Stimulated activated CD4-positive, alpha-beta T cell treated with anti-CD3 and anti-CD28 coated beads, Interleukin-4, amount 100 ng/mL, for 1 hour (primary cell): ENCODE measurements around the gene CWC22.
A peak's percentile ranks its signal among the peaks of the same experiment; 100 is the strongest.
"Not testable (repeated sequence)": the region's sequence is repeated elsewhere in the genome, so short reads cannot be mapped to it uniquely, and the experiment has no call there.

Experiments
- DNase-seq: peaks from one replicate; pipeline ENCODE4 v3.0.0-alpha.2; 2020

Gene CWC22

GRCh38 chr2:180006781-180007579 lies at the start of gene CWC22:
Gene CWC22, minus strand, starts transcription at chr2:180007297. Its CDS starts 13,956 bp downstream, at chr2:179993341.
- peak; percentile 78 for DNase-seq

DNA sequence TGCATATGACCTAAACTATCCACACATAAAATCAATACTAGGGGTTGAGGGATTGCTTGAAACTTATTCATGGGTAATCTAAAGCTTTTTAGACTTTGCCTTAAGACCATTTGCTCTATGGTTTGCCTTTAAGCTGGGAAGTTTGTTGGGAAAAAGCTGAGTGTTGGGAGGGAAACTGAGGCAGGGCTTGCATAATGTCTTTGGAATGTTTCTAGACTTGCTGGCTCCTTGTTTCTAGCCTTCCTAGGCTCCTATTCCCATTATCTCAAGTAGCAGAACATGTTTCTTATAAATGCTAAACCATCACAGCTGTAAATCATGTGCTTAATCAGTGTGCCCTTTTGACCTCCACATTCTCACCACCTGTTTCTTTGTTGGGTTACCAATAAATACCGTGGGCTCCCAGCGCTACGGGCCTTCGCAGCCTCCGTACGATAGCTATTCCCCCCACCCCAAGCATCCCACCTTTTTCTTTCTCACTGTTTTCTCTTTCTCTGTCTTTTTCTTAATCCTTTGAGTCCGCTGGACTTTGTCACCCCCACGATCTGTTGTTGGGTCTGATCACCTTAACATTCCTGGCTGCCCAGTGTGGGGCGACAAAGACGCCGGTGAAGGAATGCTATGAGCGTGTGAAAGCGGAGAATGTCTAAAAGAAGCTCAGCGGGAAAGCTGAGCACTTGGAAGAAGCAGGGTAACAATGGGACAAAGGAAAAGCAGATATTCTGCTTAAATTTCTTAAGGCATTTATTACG lies 49.4 kb upstream of the CWC22 start:
- no peak for DNase-seq

DNA sequence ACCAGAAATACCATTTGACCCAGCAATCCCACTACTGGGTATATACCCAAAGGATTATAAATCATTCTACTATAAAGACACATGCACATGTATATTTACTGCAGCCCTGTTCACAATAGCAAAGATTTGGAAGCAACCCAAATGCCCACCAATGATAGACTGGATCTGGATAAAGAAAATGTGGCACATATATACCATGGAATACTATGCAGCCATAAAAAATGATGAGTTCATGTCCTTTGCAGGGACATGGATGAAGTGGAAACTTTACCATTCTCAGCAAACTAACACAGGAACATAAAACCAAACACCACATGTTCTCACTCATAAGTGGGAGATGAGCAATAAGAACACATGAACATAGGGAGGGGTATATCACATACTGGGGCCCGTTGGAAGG lies 47.5 kb upstream of the CWC22 start:
- not testable (repeated sequence) for DNase-seq

- DNase-seq, result no peak
These were observed 43.1 kb upstream of the CWC22 start for GRCh38 chr2:180050246-180050645.

DNA sequence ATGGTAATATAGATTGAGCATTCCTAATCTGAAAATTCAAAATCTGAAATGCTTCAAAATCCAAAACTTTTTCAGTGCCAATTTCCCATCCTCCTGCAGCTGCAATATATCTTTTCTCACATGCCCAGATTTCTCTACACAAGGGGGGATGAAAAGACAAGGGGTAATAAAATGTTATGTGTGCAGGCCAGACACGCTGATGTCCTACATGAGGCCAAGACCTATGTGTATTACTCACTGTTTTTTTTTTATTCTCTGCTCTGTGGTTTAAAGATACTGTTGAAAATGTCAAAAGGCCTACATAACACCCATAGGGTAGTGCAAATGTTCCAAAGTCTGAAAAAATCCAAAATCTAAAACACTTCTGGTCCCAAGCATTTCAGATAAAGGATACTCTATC lies 41.2 kb upstream of the CWC22 start:
- DNase-seq, result no peak

- DNase-seq, result no peak
These were observed 39.7 kb upstream of the CWC22 start for GRCh38 chr2:180046776-180047175.

DNA sequence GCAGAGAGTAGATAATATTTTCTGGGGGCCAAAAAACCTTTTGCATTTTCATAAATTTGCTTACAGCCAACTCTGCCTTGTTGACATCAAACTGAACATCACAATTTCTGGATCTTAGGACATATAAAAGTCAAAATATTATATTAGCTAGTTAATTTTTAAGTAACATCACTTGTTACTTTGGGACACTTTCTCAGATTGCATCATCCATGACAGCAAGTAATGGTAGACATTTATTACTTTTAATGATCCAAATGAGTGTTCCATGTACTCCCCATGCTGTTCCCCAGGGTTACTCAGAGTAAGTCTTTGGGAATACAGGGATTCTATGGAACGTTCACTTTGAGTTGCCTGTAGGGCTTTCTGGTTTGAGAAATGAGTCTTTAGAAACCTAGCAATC lies 39.1 kb upstream of the CWC22 start:
- DNase-seq, result no peak

GRCh38 chr2:180040146-180040925 lies 33.2 kb upstream of the CWC22 start:
- DNase-seq, result no peak

DNA sequence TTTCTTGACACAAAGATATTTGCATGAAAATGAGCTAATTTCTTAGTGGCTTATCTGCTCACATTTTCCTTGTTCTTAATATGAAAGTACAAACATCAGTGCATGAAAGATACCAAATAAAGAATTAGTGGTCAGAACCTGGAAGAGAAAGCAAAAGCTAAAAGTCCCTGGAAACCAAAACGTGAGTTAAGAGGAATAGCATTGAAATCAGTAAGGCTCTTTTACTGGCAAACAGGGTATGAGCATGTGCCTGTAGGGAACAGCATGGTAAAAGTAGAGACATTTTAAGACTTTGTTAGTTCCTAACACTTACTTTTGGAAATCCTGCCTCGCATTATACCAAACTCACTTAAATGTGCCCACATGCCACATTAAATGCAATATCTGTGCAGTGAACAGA lies 31.9 kb upstream of the CWC22 start:
- no peak for DNase-seq

DNA sequence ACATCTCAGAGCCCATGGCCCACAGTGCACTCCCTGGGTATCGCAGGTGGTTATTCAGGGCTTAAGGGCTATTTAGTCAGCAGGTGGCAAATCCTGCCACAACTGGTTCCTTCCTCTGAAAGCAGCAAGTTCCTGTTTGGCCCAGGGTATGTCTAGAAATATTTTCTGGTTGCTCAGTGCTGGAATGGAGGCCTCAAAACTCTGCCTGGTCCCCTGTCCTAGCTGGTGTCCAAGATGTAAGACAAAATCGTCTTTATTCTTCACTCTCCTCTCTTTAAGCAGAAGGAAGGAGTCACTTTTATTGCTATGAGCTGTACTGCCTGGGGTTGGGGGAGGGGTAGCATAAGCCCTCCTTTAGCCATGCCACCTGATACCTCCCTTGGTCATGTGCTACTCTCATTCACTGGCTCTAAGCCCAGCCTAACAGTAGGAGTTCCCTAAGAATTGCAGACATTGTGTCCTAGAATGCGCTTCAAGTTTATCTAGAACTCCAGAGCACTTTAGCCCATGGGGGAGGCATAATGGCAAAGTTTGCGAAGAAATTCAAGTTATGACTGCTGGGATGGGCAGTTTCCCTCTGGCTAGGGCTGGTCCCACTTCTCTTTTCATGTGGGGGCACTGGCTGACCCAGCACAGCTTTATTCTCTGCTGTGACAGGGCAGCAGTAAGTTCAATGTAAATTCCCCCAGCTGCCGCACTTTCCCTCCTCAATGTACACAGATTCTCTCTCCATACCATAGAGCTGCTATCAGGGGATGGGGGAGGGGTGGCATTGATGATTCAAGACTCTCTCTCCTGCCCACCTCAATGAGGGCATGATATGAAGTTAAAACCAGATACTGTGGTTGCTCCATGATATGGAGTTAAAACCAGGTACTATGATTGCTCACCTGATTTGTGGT lies 27.1 kb upstream of the CWC22 start:
- DNase-seq, result no peak

GRCh38 chr2:180029575-180029974 lies 22.5 kb upstream of the CWC22 start:
- no peak for DNase-seq

- no peak for DNase-seq
These were observed 14.8 kb upstream of the CWC22 start for GRCh38 chr2:180021850-180022249.

- DNase-seq, result no peak
These were observed 10.7 kb upstream of the CWC22 start for GRCh38 chr2:180017784-180018183.

DNA sequence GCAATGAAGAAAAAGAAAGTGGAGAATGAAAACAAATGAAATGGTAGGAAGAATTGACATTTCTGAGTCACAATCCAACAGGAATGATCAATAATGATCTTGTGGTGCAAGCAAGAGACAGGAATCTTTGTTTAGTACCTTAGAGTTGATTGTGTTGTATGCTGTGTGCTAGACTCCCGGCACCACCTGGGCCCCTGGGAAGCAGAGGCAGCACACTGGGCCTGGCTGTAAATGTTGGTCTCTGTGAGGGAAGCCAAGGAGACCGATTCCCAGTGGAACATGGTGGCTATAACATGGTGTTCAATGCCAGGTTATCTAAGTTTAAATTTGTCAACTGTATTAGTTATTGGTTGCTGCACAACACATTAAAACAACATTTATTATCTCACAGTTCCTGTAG lies 9.8 kb upstream of the CWC22 start:
- DNase-seq, result no peak

GRCh38 chr2:180015951-180016709 lies 9.0 kb upstream of the CWC22 start:
- no peak for DNase-seq

DNA sequence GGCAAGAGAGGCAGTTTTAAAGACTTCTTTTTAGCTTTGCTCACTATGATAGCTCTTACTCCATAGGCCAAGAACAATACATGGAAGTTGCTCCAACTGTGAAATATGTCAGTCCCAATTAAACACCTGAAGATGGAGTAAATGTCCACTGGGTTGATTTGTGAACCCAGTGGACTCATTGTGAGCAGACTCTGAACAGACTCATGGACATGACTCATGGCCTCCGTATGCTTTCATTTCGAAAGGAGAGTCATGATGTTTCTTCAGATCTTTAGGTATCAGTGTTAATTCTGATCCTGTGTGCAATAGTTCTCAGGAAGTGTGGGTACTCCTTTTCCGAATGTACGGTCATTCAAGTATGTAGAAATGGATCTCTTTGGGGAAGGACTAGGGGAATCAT lies 5.4 kb upstream of the CWC22 start:
- DNase-seq, result no peak

DNA sequence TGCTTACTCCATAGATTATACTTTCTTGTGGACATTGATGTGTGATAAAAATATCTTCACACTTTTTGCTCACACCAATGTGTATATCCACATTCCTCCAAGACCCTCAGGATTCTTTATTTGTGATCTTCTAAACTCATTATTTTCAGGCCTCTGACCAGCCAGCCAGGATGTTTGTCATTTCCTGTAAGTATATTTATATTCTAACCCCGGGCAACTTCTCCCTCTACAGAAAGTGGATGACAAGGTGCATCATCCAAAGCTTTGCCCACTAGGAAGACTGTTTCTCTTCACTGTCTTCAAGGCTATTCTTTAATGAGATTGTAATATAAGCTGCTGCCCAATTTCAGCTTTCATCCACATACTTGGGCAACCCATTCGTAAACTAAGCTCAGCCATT lies 3.6 kb upstream of the CWC22 start:
- DNase-seq, result no peak

DNA sequence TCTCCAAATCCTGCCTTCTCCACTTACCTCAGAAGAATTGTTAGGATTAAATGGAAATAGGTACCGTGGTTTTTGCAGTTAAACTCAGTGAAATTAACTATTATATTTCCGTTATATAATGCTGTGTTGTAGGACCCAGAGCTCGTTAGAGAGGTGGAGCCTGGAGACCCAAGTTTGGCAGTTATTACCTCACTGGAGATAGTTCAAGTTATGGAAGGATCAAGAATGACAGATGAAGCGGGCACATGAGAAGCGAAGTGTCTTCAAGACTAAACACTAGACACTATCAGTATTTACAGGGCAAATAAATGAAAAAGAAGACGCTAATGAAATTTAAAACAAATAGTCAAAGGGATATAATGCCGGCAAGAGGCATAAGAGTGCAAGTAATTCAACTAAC lies 866 bp downstream of the CWC22 start:
- no peak for DNase-seq

GRCh38 chr2:180005465-180005864 lies 1.6 kb downstream of the CWC22 start:
- DNase-seq, result not testable (repeated sequence)

- DNase-seq, result no peak
These were observed 2.4 kb downstream of the CWC22 start for GRCh38 chr2:180004731-180005130.

- DNase-seq, result no peak
These were observed 3.5 kb downstream of the CWC22 start for GRCh38 chr2:180003559-180003958.

GRCh38 chr2:180003073-180003472 lies 4.0 kb downstream of the CWC22 start:
- no peak for DNase-seq
